WI38 (cell line): ENCODE results near the gene FAM131B.

ENCODE experiments used
- H3K4me3 ChIP-seq: 2 replicates; pipeline ENCODE4 v1.5.1; 2011; ENCODE audit warnings: low read depth, mild to moderate bottlenecking, control low read depth, low read length
- TF ChIP-seq, protein P1 (sequence below): IDR thresholded peaks from 2 replicates; pipeline ENCODE4 v1.5.1; 2012; ENCODE audit warnings: low read depth, mild to moderate bottlenecking, control low read depth, low read length

FAM131B gene

DNA sequence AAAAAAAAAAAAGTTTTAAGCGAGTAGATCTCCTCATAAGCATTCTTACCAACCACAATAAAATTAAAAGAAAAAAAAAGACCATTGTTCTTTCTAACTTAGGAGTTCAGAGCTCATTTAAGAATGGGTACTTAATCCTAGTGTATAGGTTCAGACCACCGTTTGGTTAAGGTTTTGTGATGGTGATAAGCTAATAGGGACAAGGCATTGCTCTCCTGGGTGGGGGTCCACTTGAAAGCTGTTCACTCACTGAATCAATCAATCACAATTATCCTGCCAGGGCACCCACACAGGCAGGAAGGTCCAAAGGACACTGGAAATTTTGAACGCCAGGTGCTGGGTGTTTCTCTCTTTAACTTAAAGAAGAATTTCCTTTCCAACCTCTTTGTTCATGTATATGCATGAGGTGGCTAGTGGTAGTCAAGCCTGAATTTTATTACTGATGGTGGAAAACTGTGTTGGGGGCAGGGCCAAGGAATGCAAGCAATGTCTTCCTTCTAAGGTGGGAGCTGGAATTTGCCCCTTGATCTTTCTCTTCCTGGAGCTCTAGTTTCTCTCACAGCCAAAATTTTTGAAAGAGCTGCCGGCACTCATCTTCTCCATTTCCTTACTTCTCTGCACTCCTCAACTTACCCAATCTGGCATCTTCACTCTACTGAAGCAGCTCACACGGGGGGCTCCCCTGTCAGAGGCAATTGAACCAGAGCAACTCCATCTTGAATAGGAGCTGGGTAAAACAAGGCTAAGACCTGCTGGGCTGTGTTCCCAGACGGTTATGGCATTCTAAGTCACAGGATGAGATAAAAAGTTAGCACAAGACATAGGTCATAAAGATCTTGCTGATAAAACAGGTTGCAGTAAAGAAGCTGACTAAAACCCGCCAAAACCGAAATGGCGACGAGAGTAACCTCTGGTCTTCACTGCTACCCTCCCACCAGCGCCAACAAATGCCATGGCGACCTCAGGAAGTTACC, 7.5 kb upstream of the FAM131B start:
- TF ChIP-seq, protein P1, sequence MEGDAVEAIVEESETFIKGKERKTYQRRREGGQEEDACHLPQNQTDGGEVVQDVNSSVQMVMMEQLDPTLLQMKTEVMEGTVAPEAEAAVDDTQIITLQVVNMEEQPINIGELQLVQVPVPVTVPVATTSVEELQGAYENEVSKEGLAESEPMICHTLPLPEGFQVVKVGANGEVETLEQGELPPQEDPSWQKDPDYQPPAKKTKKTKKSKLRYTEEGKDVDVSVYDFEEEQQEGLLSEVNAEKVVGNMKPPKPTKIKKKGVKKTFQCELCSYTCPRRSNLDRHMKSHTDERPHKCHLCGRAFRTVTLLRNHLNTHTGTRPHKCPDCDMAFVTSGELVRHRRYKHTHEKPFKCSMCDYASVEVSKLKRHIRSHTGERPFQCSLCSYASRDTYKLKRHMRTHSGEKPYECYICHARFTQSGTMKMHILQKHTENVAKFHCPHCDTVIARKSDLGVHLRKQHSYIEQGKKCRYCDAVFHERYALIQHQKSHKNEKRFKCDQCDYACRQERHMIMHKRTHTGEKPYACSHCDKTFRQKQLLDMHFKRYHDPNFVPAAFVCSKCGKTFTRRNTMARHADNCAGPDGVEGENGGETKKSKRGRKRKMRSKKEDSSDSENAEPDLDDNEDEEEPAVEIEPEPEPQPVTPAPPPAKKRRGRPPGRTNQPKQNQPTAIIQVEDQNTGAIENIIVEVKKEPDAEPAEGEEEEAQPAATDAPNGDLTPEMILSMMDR: no peak
- H3K4me3 ChIP-seq: no peak overlapping the region

DNA sequence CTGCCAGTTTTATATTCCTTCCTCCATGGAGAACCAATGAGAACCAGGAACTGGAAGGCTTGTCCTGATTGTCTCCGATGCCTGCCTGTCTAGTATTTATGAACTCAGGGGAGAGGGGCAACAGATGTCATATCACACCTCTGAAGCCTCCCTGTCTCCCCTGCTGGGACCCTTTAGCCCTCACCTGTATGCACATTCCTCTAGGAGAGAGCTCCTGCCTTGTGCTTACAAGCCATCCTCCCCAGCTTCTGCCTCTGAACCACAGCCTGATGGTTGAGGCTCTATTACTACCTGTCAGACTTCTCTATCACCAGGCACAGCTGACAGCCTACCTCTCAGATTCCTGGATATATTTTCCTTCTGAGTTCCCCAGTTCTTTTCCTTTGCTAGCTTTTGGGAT, 5.9 kb upstream of the FAM131B start:
- TF ChIP-seq, protein P1: no peak
- H3K4me3 ChIP-seq: no peak overlapping the region

DNA sequence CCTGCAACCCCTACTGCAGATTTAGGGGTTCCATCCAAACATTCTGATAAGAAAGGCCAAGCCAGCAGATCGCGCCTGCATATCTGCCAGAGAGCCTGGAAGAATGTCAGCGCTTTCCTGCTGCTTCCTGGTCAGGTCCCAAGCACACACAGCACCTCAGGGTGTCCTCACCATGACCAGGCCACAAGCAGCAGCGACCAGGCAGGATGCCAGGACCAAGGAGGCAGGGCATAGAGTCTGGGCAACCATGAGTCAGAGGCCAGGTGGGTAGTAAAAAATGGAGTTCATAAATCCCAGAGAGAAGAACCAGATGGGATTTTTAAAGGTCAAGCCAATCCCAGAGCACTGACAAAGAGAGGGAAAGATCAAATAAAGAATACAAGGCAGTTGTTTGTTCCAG, 5.5 kb upstream of the FAM131B start:
- TF ChIP-seq, protein P1: no peak
- no peak overlapping the region for H3K4me3 ChIP-seq

DNA sequence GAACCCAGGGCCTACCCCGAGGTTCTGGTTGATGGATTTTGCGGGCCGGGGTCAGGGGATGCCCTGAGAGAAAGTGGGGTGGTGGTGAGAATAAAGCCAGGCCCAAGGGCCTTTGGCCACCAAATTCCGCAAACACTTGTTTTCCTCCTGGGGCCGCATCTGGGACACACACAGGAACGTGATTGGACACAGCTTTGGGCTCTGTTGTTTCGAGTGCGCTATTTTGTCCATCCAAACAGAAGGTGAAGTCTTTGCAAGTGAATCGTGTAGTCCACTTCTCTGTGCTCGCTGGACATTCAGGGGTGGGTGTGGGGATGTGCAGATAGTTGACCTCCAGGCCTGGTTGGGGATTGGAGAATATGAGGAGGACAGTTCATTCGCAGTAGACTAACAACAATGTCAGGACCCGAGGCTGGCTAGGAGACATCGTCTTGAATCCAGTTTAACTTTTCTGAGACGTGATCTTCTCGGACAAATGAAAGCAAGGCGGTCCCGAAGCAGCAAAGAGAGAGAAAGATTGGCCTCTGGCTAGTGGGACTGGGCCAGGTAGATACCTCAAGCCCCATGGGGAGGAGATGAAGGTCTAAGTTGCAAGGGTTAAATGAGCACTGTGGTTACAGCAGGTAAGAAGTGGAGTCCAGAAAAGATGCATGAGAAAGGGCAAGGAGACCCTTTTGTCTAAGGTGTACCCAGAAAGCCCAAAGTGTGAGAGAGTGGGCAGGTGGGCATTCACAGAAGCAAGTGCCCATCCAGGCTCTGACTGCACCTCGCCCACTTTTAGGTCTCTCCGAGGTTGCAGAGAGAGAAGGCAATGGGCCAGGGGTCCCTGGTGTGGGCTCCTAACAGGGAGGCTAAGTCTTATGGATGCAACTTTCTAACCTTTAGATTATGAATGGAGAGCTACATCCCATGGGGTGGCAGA, 764 bp upstream of the FAM131B start:
- TF ChIP-seq, protein P1: no peak
- H3K4me3 ChIP-seq: 0 out of 2 replicates have a peak overlapping the region, but pooled peaks have one; percentile 14

DNA sequence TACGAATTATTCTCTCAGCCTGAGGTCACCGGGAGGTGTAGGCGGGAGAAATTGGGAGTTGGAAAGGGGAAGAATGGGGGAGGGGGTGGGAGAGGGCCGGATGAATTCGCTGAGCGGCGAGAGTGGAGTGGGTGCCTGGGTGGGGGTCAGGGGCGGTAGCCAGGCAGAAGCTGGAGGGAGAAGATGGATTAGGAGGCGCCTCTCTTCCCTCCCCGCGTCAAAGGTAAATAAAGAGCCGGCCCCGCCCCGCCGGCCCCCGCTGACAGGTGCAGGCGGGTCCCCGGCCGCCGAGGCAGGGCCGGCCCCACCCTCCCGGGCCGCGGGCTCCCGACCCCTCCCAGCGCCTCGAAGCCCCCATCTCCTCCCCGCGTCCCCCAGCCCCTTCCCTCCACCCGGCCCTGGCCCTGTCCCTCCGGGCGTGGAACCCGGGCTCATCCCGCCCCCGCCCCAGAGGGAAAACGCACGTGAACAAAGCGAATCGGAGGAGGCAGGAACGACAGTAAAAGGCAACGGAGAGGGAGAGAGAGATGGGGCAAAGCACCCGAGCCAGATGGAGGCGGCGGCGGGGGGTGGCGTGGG, 872 bp downstream of the FAM131B start:
- peak overlapping the region; percentile 58 for H3K4me3 ChIP-seq
- TF ChIP-seq, protein P1: no peak

DNA sequence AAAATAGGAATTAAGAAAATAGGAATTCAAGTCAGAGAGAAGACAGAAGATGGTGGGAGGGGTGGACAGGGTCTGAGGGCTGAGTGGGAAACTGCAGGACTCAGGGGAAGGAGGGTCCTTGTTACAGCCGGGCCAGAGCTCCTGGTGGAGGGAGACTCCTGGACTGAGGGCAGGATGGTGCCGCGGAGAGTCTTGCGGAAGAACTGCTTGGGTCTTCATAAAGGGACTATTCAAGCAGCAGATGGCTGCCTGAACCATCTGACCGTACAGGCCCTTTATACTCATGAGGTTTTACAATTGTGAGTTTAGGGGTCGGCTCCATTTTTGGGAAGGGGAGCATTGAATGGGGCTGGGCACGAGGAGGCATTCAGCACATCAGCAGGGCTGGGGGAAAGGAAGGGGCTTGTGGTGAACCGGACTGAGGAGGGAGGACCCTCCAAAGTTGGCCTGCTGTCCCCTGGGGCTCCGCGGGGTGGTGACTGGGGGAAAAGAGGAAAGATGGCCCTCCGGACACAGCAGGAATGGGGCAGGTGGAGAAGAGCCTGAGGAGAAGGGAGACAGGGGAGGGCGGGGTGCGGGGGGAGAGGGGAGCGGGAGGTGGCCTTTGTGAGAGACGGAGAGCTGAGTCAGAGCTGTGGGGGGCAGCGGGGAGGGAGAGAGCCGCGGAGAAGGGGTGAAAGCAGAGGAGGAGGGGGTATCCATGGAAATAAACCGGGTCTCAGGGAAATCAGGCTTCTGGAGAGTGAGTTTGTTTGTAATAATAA, 1.5 kb downstream of the FAM131B start:
- no peak overlapping the region for H3K4me3 ChIP-seq
- TF ChIP-seq, protein P1: no peak
